Sigmoid colon (tissue), 4 donors: Measurements from ENCODE around the gene PPP1R9B.

Experiments
- POLR2A ChIP-seq, 2 donors: fragments of 450-650 bp; IDR thresholded peaks; one replicate each; pipeline ENCODE4 v1.6.1; 2016; ENCODE audit warnings: antibody characterized with exemption in 2 of 2, mild to moderate bottlenecking in 2 of 2, moderate library complexity in 2 of 2
- POLR2AphosphoS5 ChIP-seq, 4 donors: sonication (generic); formaldehyde crosslinking; IDR thresholded peaks; one replicate each; pipeline ENCODE4 v1.6.1; 2017; ENCODE audit warnings: antibody characterized with exemption in 4 of 4
- TF ChIP-seq, protein P1 (sequence below), 4 experiments: fragments of 450-650 bp in 3 of 4; fragments of 200-600 bp in 1 of 4; IDR thresholded peaks; one replicate each; pipeline ENCODE4 v1.5.1; 2016 to 2019; ENCODE audit warnings: antibody characterized with exemption in 4 of 4, mild to moderate bottlenecking in 3 of 4, moderate library complexity in 2 of 4

DNA sequence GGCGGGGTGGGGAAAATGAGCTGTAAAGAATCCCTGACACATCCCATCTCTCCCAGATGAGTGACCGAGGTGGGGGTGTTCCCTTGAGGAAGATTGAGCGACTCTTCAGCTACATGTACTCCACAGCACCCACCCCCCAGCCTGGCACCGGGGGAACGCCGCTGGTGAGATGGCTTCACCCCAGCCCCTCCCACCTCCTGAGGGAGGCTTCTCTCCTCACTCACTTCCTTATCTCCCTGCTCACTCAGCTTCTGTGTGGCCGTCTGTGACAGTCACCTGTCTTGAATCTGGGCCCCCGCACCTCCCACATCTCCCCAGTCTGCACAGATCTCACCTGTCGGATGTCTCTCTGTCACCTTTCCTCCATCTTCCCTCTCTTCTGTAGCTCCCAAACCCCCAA, 41.9 kb downstream of the PPP1R9B start:
- TF ChIP-seq, protein P1, sequence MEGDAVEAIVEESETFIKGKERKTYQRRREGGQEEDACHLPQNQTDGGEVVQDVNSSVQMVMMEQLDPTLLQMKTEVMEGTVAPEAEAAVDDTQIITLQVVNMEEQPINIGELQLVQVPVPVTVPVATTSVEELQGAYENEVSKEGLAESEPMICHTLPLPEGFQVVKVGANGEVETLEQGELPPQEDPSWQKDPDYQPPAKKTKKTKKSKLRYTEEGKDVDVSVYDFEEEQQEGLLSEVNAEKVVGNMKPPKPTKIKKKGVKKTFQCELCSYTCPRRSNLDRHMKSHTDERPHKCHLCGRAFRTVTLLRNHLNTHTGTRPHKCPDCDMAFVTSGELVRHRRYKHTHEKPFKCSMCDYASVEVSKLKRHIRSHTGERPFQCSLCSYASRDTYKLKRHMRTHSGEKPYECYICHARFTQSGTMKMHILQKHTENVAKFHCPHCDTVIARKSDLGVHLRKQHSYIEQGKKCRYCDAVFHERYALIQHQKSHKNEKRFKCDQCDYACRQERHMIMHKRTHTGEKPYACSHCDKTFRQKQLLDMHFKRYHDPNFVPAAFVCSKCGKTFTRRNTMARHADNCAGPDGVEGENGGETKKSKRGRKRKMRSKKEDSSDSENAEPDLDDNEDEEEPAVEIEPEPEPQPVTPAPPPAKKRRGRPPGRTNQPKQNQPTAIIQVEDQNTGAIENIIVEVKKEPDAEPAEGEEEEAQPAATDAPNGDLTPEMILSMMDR (IDR thresholded peaks at IDR 0.05): no peak
- no peak for TF ChIP-seq POLR2A (IDR thresholded peaks at IDR 0.05)
- TF ChIP-seq POLR2AphosphoS5 (IDR thresholded peaks at IDR 0.05): no peak
